CD4-positive, alpha-beta T cell treated with Interleukin-12 subunit alpha and Interleukin-12 subunit beta, for 1 hour (primary cell): Measurements from ENCODE around the gene OTOP3.
A peak's percentile ranks its signal among the peaks of the same experiment; 100 is the strongest.

Experiments used
- DNase-seq: peaks from one replicate; pipeline ENCODE4 v3.0.0-alpha.2; 2020

OTOP3 gene

DNA sequence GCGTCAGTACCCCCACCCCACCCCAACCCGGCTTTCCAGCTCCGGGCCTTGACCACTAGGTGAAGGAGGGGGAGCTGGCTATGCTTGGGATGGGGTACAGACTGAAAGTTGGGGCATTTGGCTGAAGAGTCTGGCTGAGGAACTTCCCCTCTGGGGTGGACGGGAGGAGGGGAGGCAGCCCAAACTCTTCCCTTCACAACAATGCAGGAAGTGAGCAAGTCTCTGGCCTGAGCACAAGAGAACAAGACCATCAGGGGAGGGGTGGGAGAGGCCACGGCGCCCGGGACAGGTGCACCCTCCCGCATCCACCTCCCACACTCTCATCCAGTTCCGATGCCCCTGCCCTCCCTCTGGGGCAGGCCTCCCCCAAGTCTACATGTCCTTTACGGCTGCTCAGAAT lies 18.3 kb upstream of the OTOP3 start:
- DNase-seq, result no peak

DNA sequence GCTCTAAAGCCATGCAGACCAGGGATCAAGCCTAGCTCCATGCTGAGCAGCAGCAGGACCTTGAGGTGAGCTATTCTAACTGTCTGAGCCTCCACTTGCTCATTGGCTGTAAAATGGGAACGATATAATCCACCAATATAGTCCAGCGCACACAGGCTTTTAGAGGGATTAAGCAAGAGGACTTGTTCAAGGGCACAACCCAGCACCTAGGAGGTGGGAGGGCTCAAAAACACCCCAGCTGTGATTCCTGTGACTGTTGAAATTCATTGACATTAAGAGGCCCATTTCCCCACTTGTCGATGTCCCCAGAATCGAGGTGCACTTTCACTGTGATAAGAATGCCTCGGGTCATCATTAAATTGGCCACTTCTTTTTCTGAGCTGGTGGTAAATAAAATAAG lies 16.8 kb upstream of the OTOP3 start:
- no peak for DNase-seq

DNA sequence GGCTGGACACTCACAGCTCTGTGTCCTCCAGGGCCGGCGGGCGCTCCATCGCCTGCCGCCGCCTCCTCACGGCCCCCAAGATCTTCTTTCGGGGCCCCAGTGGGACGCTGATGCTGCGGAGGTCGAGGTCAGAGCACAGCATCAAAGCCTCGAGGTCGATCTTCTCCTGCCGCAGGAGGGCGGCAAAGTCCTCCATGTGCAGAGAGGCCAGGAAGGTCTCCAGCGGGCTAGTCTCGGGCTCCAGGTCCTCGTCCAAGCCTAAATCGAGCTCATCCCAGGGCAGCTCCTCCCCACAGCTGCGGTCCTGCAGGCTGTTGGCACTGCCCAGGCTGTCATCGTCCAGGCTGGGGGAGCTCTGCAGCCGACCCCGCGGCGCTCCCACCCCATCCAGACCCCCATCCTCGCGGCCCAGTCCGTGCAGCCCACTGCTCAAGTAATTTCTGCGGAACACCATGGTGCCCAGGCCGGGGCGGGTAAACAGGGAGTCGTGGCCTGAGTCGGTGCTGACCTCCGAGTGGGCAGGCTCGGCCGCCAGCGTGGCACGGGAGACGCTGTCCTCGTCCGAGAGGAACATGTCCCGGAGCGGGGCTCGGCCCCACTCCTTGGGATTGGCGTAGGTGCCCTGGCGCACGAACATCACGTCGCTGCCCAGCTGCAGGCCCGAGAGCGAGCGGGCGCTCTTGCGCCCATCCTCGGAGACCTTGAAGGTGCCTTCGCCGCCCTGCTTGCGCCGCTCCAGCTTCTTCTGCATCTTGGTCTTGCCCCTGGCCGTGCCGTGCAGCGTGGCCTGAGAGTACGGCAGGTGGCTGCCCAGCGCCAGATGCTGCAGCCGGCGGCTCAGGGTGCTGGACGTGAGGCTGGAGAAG lies 16.0 kb upstream of the OTOP3 start:
- no peak for DNase-seq

DNA sequence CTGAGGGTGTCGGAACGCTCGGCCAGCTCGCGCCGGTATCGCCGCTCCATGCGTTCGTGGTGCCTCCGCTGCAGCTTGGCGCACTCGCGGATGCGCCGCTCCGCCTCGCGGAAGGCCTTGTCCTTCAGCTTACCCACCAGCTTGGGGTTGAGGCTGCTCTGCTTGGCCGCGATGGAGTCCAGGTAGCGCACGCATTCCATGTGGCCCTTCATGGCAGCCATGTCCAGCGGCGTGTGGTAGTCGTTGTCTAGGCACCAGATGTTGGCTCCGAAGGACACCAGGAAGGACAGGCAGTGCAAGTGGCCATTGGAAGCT lies 15.4 kb upstream of the OTOP3 start:
- no peak for DNase-seq

DNA sequence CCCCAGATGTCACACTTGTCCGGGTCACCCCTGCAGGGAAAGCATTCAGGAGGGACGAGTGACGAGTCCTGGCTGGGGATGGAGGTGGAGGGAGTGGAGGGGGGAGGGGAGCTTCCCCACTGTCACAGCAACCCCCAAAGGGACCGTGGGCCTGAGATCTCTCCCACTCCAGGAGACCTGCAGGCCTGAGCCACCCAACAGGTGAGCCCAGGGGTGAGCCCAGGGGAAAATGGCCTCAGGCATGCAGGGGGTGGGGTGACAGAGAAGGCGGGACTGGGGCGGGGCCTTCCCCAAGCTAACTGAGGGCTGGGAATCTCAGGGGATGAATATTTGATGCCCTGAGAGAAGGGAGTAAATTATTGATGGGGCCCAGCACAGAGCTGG lies 15.1 kb upstream of the OTOP3 start:
- no peak for DNase-seq

DNA sequence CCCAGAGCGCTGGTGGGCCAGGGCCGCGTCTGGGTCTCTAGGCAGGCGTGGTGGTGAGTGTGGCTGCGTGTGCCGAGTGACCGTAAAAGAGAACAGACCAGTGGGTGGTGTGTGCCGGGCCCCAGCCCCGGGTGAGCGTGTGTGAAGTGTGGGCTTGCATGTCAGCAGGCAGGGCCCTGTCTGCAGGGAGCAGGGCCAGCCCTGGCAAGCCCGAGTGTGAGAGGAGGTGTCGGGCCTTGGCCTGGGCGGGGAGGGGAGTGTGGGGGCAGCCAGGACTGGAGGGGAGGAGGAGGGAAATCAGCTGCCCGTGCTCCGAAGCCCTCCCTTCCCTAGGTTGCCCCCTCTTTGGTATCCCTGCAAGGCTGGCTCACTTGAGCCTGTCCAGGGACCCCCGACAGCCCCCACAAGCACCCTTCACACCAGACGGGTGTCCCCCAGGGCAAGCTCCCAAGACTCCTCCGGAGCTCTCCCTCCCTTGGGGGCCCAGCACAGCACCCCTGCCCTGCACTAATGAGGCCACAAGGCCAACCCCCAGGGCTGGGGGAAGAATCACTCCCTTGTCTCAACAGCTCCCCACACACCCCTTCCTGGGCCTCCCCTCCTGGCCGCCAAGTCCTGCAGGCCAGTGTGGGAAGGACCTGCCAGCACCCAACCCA lies 14.5 kb upstream of the OTOP3 start:
- no peak for DNase-seq

DNA sequence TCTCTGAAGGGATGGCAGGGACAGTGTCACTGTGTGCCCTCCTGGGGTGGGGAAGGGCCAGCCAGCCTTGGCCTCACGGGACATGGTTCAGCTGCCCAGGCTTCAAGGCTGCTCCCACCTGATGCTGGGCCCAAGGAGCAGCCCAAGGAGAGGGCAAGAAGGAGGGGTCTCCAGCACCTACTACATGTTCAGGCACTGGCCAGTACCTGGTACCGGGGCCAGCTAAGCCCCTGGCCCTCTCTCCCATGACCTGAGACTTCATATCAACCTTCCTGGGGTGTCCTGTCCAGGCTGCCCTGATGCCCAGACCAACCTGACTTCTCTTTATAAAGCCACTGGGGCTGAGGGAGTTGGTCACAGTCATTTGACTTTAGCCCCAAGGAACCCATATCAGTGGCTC lies 13.9 kb upstream of the OTOP3 start:
- no peak for DNase-seq

DNA sequence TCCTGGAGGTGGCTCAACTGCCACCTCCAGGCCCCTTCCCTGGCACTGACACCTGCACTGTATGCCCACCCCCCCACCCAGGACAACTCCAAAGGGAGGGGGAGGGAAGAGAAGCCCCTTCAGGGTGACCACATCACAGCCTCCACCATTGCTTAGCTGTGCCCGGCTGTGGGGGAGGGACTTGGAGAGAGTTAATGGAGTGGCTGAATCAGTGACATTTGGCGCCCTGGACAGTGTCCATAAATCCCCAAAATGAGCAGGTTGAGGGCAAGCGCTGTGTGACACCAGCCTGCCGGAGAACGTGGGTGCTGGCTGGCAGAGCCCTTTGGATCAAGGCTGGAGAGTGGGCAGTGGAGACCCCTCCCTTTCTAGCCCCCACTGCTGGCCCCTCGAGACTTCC lies 13.5 kb upstream of the OTOP3 start:
- DNase-seq, result no peak

DNA sequence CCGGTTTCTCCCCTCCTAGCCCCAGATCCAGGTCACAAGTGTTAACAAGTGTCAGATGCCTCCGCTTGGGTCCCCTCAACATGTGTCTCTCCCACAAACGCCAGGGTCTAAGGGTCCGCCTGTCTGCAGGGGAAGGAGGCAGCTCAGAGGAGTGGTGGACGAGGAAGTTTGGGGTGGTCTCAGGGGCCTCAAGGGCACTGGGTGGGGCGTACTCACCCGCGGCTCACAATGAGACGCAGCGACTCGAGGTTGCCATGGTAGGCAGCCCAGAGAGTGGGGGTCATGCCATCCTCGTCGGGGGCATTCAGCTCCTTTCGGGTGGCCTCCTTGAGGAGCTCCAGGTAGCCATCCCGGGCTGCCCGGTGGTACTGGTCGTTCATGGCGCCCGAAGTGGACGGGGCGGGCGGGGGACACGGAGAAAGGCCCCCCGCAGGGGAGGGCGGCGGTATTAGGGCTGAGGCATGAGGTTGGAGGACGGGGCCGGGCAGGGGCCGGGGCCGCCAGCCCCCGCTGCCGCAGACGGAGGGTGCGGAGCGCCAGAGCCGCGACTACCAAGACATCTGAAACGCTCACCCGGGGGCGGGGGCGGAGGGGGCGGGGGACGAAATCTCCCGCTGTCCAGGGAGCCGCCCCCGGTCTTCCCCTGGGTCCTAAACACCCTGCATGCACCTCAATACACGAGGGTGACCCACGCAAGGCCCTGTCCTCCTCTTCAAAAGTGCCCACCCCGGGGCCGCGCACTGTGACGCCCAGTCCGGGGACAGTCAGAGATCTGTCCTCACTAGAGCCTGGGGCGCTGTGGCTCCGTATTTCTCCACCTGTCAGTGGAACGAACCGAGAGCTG lies 12.8 kb upstream of the OTOP3 start, which contains the start of gene USH1G:
Gene USH1G (minus strand): TSS at position 562 of the 844 bp plus-strand sequence. CDS start 182 bp downstream, at position 380.
- DNase-seq, result peak; percentile 18

DNA sequence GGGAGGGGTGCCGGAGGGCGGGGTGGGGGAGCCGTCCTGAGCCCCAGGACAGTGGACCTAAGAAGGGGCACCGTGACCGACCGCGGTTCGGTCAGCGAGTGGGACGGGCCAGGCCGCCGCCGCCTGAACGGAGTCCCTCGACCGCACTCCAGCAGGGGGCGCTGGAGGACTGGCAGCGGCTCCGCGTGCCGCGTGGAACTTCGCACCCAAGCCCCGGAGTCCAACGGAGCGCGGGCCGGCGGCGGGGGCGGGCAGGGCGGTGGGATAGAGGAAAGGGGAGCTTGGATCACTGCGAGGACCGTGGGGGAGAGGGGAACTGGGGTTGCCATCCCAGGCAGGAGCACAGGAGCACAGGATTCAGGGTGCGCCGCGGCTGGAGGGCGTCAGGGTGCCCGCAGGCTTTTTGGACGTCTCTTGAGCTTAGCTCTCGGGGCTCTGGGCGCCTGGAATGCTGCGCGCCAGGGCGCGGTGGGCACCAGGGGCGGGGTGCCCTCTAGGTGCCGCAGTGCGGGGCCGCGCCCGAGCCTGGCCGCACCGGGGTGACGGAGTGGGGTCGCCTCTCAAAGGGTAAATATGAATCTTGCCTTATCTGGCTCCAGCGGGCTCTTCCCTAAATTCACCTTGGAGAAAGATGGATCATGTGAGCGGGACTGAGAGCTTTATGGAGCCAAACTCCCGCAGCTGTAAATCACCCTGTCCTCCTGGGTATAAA lies 12.0 kb upstream of the OTOP3 start:
- DNase-seq, result peak; percentile 74

DNA sequence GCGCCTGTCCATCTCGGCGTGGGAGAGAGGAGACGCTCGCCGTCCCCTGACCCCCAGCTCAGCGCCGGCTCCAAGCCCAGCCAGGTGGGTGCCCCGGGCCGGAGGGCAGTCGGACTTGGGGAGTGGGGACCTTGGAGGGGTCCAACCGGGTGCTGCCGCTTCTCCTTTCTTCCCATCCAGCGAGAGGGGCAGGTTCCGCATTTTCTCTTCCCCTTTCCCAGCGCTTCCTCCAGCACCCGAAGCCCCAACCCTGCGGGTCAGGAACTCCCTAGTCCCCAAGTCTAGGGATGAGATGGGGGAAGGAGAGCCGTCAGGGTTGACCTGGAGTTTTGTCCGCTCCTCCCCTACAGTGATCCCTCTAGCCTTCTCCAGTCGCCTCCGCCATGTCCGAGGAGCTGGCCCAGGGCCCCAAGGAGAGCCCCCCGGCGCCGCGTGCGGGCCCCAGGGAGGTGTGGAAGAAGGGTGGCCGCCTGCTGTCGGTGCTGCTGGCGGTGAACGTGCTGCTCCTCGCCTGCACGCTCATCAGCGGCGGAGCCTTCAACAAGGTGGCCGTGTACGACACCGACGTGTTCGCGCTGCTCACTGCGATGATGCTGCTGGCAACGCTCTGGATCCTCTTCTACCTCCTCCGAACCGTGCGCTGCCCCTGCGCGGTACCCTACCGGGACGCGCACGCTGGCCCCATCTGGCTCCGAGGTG lies 11.3 kb upstream of the OTOP3 start, which contains the start of gene OTOP2:
Gene OTOP2 (plus strand): TSS at position 24 of the 699 bp plus-strand sequence. CDS start 360 bp downstream, at position 384.
- no peak for DNase-seq

DNA sequence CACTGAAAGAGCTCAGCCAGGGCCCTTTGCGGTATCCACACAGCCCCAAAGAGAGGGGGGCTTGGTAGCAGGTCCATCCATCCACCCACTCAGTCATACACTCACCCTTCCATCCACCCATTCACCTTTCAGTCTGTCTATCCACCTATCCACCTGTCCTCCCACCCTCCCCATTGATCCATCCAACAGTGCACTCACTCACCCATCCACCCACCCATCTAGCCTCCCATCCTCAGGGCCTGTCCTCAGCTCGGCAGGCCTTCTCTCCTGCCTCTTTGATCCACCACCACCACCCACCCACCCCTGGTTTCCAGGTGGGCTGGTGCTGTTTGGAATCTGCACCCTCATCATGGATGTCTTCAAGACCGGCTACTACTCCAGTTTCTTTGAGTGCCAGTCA lies 10.5 kb upstream of the OTOP3 start:
- DNase-seq, result no peak

DNA sequence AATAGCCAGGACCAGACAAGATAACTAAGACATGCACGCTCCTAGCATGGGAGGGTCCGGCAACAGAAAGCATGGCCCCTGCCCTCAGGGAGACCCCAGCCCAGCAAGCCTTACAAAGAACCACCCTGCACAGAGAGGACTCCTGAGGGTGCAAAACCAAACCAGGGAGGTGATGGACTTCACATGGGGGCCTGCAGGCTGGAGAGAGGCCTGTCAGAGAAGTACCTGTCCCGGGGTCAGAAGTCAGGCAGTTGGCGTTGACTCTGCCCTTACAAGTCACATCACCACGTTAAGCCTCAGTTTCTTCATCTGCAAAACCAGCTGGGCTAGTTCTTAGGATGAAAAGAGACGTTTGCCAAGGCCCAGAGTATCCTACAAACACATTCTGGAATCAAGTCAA lies 6.9 kb upstream of the OTOP3 start:
- DNase-seq, result no peak

DNA sequence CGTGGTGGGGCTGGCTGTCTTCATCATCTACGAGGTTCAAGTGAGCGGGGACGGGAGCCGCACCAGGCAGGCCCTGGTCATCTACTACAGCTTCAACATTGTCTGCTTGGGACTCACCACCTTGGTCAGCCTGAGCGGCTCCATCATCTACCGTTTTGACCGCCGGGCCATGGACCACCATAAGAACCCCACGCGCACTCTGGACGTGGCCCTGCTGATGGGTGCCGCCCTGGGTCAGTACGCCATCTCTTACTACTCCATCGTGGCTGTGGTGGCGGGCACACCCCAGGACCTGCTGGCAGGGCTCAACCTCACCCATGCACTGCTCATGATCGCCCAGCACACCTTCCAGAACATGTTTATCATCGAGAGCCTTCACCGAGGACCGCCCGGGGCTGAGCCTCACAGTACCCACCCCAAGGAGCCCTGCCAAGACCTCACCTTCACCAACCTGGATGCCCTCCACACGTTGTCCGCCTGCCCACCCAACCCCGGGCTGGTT lies 5.1 kb upstream of the OTOP3 start:
- no peak for DNase-seq

DNA sequence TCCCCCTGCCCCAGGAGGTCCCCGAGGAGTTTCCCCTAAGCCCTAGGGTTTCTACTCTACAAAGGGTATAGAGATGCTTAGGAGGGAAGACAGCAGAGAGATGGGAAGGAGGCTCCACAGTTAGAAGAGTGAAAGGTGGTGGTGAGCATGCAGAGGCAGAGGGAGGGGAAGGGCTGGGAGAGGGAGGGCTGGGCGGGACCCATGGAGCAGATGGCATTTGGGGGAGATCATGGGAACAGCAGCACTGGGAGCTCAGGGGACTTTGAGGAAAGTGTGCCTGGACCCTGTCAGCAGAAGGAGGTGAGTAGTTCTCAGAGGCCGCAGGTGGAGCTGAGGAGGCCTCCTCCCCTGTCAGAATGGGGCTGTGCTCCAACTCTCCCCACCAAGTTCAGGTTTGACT lies 650 bp upstream of the OTOP3 start:
- DNase-seq, result no peak

DNA sequence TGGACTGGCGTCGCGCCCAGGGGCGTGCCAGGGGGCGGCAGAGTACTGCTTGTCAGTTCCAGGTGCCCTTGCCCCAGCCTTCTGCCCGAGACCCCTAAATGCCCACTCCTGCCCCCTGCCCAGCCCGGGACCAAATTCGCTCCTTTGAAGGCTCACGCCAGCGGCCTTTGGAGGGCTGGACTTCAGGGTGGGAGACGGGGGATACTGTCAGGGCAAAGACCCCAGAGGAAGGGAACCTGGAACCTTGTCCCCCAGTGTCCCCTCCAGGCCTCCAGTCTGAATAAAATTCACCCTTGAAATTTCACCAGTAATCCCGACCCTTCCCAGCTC lies 737 bp downstream of the OTOP3 start:
- DNase-seq, result no peak

DNA sequence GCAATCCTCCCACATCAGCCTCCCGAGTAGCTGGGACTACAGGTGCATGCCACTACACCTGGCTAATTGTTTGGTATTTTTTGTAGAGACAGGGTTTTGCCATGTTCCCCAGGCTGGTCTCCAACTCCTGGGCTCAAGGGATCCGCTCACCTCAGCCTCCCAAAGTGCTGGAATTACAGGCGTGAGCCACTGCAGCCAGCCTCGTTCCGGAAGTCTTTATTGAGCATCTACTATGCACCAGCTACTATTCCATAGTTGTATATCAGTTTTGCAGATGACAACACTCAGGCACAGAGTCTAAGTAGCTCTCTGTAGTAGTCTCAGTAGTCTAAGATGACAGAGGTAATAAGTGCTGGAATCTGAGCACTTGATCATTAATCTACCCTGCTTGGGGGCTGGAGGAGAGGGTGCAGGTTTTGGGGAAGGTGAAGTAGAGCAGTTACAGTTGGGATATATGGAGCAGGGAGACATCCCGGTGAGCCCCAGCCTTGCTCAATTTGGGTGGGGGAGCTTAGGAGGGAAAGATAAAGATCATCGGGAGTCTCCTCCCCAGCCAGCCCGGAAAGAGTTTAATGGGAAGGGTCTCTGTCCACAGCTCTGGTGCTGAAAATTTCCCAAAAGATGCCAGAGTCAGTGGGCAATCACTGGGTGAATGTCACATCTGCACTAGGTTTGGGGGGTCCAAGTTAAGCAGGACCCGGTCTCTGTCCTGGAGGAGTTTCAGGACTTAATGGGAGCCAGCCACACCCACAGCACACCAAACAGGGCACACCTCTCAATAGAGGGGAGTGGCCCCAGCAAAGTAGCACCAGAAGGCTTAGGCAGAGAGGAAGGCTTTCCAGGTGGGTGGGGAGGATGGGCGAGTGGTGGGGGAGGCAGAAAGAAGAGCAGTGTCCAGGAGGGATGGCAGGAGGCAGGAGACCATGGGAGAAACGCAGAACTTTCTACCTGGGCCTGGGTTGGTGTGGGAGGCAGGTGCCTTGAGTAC lies 1.7 kb downstream of the OTOP3 start:
- no peak for DNase-seq

DNA sequence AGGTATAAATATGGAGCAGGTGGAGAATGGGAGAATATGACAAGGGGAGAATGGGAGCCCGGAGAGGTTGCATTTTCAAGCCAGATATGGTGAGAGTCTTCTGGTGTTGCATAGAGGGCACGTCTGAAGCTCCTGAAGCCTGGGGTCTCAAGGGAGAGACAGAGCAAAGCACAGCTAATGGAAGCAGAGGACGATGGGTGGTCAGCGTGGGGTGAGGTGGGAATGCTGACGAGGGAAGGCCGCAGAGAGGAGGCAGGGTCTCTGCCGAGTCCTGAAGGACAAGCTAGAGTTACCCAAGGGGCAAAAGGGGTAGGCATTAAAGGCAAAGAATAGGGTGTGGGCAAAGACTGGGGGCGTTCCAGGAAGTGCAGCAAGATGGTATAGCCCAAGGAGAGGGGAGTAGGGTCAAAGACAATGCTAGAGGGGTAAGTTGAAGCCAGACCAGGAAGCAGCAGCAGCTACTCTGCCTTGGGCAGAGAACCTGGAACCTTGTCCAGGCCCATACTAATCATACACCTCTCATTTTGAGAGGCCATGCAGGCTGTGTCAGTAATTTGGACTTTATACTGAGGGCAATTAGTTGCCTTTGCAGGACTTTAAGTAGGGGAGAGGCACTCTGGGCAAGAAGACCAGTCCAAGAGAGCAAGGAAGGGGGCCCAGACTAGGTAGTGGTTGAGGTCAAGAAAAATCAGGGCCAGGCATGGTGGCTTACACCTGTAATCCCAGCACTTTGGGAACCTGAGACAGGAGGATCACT lies 2.7 kb downstream of the OTOP3 start:
- DNase-seq, result no peak

DNA sequence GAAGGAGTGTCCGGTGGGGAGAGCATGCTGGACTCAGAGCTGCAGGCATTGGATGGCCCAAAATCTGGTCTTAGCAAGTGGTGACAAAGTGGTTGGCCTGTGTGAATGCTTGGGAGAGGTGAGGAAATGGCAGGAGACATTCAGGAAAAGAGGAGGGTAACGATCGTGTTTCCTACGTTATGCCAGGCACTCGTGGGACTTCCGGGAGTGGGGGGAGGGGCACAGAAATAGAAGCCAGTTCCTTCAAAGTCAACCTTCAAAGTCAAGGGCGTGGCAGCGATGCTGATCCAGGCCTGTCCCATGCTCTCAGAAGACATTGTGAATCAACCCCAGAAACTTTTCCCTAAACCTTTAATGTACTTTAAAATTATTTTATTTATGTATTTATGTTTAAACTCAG lies 3.8 kb downstream of the OTOP3 start:
- no peak for DNase-seq

DNA sequence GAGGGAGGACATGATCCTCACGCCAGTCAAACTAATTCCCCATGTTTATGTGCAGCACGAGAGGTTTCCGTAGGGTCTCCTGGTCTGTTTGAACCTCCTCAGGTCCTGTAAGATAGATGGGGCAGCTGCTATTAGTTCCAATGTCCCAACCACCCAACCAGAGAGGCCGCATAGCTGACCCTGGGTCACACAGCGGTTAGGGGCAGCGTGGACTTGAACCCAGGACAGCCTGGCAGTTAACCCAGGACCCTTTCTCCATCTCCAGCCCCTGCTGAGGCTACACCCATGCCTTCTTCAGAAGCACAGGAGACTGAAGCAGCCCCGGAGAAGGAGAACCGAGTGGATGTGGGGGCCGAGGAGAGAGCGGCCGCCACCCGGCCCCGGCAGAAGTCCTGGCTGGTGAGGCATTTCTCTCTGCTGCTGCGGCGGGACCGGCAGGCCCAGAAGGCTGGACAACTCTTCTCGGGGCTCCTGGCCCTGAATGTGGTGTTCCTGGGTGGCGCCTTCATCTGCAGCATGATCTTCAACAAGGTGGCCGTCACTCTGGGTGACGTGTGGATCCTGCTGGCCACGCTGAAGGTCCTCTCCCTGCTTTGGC lies 5.5 kb downstream of the OTOP3 start:
- no peak for DNase-seq
